ENCODE data around the gene PPP2R5A. TPM values are rescaled to one million over a fixed set of nuclear protein-coding genes. Genes with fewer than 3 reads are reported as not detected.
"Not testable (repeated sequence)": the region's sequence is repeated elsewhere in the genome, so short reads cannot be mapped to it uniquely, and the experiment has no call there.

The PPP2R5A gene
- total RNA-seq, 1 experiment from 2014 or later: 27.2 TPM

DNA sequence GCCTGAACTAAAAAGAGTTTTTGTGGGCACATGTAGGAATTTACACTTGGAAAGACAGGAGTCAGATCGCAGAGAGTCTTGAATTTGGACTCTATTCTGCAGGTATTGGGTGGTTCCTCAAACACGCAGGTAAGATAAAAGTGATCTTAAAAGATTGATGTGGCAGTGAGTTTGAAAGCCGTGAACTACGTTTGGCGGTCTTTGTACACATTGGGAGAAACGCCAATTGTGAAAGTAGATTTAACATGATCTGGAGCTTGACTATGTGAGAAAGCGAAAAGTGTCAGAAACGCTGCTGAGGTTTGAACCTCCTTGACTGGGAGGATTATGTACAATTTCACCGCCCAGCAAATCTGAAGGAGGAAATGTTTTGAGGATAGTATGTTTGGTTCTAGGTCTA lies 1.5 kb upstream of the PPP2R5A start:
- no peak for DNase-seq (ENCODE audit: low read depth in 1 of 2, low spot score in 2 of 2)
- Histone ChIP-seq H3K4me1 (replicated peaks) (peaks cover 19% of the 10 kb centered on the region), H3K4me3 (no peak overlapping the region), H3K9me3 (replicated peaks) (0 out of 2 replicates have a peak, but pooled peaks cover 2% of the 10 kb centered on the region), H3K36me3 (peaks cover 6% of the 10 kb centered on the region; the same call in 1 of the 2 replicates), H3K27me3 (replicated peaks) (no peaks in the 10 kb centered on the region), H3K27ac (no peak overlapping the region)

DNA sequence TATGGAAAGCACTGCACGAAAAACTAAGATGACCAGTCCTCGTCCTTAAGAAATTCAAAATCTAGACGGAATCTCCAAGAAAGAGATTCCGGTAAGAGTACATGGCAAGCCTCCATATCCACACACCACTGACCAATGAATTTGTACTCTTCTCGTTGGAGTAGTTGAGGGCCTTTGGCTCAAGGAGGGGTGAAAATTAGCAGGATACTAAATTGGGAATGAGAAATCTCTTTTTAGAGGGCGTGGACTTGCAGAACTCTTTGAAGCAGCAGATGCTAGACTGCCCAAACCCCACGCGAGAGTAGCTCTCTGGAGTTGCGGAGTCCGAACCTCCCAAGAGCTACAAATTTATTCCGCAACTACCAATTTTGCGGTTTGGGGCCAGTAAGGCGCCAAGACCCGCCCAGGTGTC lies 872 bp upstream of the PPP2R5A start:
- H3K27me3 ChIP-seq (replicated peaks): no peaks in the 10 kb centered on the region
- H3K27ac ChIP-seq: no peak overlapping the region; the same call in 1 of the 2 replicates
- peaks cover 6% of the 10 kb centered on the region; the same call in 1 of the 2 replicates for H3K36me3 ChIP-seq

DNA sequence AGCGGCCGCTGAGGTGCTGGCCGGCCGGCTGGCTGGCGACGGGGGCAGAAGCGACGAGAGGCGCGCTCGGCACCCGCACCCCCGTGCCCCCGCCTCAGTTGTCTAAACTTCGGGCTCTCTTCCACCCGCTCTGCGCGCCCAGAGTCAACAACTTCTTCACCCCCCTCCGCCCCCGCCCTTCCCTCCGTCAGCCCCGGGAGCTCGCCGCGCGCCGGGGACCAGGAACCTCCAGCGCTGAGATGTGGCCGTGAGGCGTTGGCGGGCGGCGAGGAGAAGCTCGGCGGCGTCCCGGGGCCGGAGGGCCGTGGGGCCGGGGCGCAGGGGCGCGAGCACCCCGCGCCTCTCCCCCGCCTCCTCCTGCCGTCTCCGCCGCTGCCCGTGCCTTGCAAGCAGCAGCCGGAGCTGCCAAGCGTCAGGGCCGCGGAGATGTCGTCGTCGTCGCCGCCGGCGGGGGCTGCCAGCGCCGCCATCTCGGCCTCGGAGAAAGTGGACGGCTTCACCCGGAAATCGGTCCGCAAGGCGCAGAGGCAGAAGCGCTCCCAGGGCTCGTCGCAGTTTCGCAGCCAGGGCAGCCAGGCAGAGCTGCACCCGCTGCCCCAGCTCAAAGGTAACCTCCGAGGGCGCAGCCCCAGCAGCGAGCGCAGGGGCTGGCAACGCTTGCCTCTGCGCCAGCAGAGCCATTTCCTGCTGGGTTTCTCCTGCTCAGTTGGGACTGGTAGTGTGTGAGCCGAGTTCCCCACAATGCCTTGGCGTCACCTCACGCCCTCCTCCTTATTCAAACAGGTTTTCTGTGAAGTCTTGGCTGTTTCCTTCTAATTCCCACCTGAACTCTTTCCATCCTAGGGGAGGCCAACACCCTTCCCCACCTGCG lies 710 bp downstream of the PPP2R5A start:
- no peaks in the 10 kb centered on the region for H3K27me3 ChIP-seq (replicated peaks)
- H3K27ac ChIP-seq: peak overlapping the region; percentile 76
- H3K4me1 ChIP-seq (replicated peaks): peaks cover 28% of the 10 kb centered on the region
- H3K36me3 ChIP-seq: peaks cover 6% of the 10 kb centered on the region; the same call in 1 of the 2 replicates
- DNase-seq (ENCODE audit: low read depth in 1 of 2, low spot score in 2 of 2): peak; percentile 61 to 72
- H3K9me3 ChIP-seq (replicated peaks): no peaks in the 10 kb centered on the region
- peak overlapping the region; percentile 93 for H3K4me3 ChIP-seq

More for the DNA sequence above, 872 bp upstream of the PPP2R5A start:
- H3K9me3 ChIP-seq (replicated peaks): 0 out of 2 replicates have a peak, but pooled peaks cover 2% of the 10 kb centered on the region
- DNase-seq (ENCODE audit: low read depth in 1 of 2, low spot score in 2 of 2): no peak
- peak overlapping the region; percentile 93 for H3K4me3 ChIP-seq
- H3K4me1 ChIP-seq (replicated peaks): peaks cover 19% of the 10 kb centered on the region

DNA sequence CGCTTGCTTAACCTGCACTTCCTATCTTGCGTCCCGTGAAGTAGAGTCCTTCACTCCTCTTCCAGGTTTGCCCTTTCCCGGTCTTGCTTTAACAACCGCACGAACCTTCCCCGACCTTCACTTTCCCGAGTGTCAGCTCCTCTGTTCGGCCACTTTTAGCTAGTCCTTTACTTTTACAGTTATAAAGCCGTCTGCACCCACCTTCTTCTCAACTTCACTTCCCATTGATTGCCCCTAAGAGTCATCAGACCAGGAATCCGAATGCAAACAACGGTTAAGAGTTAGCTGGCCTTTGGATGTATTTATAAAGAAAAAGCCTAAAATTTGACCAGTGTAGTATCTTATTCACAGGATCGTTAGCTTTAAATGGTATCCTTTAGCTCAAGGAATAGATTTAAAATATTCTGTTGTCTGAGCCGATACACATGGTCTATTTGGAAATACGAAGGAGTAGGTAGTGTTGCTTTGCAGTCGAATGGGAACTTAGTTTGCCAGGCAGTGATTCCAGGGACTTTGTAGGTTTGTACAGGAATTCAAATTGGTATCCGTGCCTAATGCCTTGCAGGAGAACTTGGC lies 1.4 kb downstream of the PPP2R5A start:
- Histone ChIP-seq H3K36me3 (peaks cover 6% of the 10 kb centered on the region; the same call in 1 of the 2 replicates), H3K4me1 (replicated peaks) (peaks cover 30% of the 10 kb centered on the region), H3K9me3 (replicated peaks) (no peaks in the 10 kb centered on the region), H3K27me3 (replicated peaks) (no peaks in the 10 kb centered on the region), H3K27ac (no peak overlapping the region; the same call in 1 of the 2 replicates), H3K4me3 (peak overlapping the region; percentile 93)
- DNase-seq (ENCODE audit: low read depth in 1 of 2, low spot score in 2 of 2): no peak

DNA sequence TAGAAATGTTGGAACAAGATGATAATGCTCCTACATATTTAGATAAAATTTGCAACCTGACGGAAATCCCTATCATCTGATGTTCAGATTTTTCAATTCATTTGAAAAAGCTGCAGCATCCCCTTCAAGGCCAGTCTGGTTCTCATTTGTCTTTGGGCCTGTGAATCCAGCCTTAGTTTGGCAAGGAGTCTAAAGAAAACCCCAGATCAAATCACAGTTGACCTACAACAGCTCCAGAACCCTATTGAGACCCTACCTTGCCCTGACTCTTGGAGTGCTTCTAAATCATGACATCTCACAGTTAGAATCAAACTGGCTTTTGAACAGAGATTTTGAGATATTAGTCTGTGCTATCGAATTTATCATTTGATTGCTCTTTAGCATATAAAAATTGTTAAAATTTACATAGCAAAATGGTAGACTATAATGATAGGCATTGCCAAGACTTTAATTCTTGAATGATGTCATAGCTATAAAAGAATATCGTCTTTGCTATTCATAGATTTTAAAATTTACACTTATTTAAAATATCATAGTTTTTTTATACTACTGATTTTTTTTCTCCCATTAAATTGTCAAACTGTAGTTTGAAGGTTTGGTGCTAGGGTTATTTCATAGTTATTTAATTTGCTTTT lies 2.2 kb downstream of the PPP2R5A start:
- Histone ChIP-seq H3K36me3 (peaks cover 6% of the 10 kb centered on the region; the same call in 1 of the 2 replicates), H3K4me3 (peak overlapping the region; percentile 93), H3K4me1 (replicated peaks) (peaks cover 30% of the 10 kb centered on the region), H3K27ac (no peak overlapping the region), H3K9me3 (replicated peaks) (no peaks in the 10 kb centered on the region), H3K27me3 (replicated peaks) (no peaks in the 10 kb centered on the region)
- DNase-seq (ENCODE audit: low read depth in 1 of 2, low spot score in 2 of 2): no peak

DNA sequence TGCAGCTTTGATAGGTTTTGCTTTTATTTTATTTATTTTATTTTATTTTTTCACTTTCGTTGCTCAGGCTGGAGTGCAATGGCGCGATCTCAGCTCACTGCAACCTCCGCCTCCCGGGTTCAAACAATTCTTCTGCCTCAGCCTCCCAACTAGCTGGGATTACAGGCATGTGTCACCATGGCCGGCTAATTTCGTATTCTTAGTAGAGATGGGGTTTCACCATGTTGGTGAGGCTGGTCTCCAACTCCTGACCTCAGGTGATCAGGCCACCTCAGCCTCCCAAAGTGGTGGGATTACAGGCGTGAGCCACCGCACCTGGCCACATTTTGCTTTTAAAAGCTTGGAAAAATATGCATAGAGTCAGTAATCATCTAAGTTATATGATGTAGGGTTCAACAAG lies 2.8 kb downstream of the PPP2R5A start:
- not testable (repeated sequence) for H3K27ac ChIP-seq; H3K27me3 ChIP-seq (replicated peaks); H3K36me3 ChIP-seq; DNase-seq (ENCODE audit: low read depth in 1 of 2, low spot score in 2 of 2); H3K4me3 ChIP-seq; H3K9me3 ChIP-seq (replicated peaks)
- H3K4me1 ChIP-seq (replicated peaks): peaks cover 30% of the 10 kb centered on the region

DNA sequence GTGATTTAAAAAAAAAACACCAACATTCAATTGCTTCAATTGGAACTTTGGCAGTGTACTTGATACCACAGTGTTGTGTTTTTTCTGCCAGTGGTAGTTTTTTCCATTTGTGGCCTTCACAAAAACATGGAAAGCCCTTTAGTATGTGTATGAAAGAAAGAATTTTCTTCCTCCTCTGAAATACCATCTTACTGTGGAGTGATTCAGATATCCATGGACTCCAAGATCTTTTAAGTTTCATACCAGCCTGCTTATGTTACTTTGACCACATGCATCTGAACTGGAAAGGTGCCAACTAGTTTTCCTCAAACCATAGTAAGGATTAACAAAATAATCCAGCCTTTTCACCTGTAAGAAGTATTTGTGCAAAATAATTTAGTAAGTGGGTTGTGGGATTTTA lies 3.4 kb downstream of the PPP2R5A start:
- DNase-seq (ENCODE audit: low read depth in 1 of 2, low spot score in 2 of 2): no peak
- H3K27me3 ChIP-seq (replicated peaks): no peaks in the 10 kb centered on the region
- H3K4me3 ChIP-seq: no peak overlapping the region
- H3K4me1 ChIP-seq (replicated peaks): peaks cover 30% of the 10 kb centered on the region
- H3K9me3 ChIP-seq (replicated peaks): no peaks in the 10 kb centered on the region
- H3K27ac ChIP-seq: no peak overlapping the region
- H3K36me3 ChIP-seq: peaks cover 6% of the 10 kb centered on the region; the same call in 1 of the 2 replicates

DNA sequence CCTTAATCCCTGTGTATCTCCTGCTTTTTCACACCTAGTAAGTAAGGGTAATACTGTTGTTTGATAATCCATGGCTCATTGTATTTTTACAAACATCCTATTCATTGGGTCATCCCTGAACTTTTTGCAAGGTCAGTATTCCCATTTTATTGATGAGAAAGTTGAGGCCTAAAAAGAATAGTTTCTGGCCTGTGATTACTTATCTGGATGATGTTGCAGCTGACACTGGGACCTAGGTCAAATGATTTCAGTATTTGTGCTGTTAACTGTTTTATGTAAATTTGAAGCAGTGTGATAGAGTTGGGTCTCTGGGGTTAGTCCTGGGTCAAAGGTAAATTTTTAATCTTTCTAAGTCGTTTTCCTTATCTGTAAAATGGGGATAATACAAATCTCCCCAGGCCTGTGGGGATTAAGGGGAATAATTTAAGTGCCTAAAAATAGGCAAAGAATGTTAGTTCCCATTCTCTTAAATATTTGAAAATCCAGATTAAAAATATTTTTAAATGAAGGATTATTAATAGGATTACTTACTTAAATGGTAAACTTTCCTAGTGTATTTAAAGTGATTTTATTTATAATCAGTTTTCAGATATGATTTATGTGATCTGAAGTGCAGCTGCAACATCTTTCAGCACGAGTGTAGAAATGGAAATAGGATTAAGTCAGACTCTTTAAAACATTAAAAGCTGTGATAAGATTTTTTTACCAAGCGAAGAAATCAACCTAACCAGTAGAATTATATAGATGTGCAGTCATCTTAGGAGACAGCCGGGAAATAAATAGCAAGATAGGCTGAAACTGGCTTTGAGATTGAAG lies 4.3 kb downstream of the PPP2R5A start:
- no peak overlapping the region for H3K27ac ChIP-seq
- H3K27me3 ChIP-seq (replicated peaks): no peaks in the 10 kb centered on the region
- H3K4me3 ChIP-seq: no peak overlapping the region
- no peak for DNase-seq (ENCODE audit: low read depth in 1 of 2, low spot score in 2 of 2)
- no peaks in the 10 kb centered on the region for H3K9me3 ChIP-seq (replicated peaks)
- peaks cover 24% of the 10 kb centered on the region for H3K4me1 ChIP-seq (replicated peaks)
- H3K36me3 ChIP-seq: peaks cover 6% of the 10 kb centered on the region; the same call in 1 of the 2 replicates

DNA sequence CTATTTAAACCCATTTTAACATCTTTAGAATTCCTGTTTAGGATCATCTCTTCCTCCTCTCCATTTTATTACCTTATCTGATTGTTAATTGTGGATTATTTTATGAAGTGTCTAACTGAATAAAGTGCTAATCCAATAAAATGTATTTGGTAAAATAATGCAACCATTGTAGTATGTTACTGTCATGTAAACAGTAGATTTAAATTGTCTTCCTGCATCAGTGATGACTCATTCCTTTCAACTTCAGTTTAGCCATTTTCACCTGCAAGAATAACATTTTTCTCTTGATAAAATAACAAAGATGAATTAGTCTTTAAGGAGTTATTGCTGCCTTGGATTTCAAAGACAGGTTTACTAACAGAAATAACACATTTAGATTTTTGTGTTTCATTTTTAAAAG lies 5.4 kb downstream of the PPP2R5A start:
- Histone ChIP-seq H3K27me3 (replicated peaks) (no peaks in the 10 kb centered on the region), H3K27ac (no peak overlapping the region), H3K4me1 (replicated peaks) (peaks cover 22% of the 10 kb centered on the region), H3K4me3 (no peak overlapping the region), H3K9me3 (replicated peaks) (no peaks in the 10 kb centered on the region), H3K36me3 (0 out of 2 replicates have a peak, but pooled peaks cover 4% of the 10 kb centered on the region)
- no peak for DNase-seq (ENCODE audit: low read depth in 1 of 2, low spot score in 2 of 2)

DNA sequence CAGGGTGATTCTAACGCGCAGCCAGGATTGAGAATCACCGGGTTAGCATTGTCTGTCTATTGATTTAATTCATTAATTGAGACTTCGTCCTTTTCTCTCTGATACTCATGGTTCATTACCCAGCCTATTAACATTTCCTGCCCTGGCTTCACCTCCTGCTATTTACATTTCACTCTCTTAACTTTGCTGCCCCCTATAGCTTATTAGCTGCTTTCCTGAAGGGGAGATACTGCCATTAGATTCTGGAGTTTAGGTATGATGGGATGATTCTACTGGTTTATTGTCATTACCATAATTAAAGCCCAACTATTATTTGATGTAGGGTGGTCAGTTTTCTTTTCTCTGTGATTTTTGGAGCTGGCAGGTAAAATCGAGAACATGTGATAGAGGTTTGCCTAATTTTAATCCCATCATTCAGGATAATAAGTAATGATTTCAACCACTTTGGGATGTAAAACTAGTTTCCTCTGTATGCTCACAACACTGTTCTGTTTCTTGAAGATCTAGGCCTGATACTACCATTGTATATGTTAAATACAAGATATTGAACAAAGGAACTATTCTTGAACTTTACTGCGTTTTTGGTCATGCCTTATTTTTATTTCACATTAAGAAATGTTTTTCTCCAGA lies 6.4 kb downstream of the PPP2R5A start:
- DNase-seq (ENCODE audit: low read depth in 1 of 2, low spot score in 2 of 2): peak in 1 of 2 experiments; percentile 33
- Histone ChIP-seq H3K36me3 (no peaks in the 10 kb centered on the region), H3K9me3 (replicated peaks) (no peaks in the 10 kb centered on the region)

DNA sequence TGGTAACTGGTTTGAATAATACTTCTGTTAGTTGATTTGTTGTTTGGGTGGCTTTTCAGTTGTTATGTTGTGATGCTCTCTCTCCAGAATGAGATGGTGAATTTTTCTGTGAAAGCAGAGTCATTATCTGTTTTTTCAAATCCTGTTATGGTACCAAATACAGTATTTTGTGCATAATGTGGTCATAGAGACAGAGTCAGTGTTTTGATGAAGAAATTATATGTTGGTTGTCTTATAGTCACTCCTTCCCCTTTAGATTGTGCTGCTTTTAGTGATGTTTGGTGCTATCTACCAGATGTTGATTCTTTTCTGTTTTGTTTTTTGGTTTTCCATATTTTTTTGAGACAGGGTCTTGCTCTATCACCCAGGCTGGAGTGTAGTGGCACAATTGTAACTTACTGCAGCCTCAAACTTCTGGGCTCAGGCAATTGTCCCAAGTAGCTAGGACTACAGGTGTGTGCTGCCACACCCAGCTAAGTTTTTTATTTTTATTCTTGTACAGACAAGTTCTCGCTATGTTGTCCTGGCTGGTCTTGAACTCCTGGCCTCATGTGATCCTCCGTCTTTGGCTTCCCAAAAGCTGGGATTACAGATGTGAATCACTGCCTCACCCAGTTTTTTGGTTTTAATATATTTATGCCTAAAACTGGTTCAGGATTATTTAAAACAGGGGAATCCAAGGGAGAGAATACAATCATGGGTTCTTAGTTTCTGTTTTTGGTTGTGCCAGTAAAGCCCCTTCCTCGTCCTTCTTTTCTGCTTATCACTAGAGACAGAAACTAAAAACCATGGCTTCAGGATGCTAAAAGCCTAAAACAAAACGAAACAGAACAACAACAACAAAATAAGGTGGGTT lies 7.3 kb downstream of the PPP2R5A start:
- Histone ChIP-seq H3K4me3 (no peak overlapping the region), H3K27ac (no peak overlapping the region), H3K4me1 (replicated peaks) (peaks cover 12% of the 10 kb centered on the region), H3K36me3 (no peaks in the 10 kb centered on the region), H3K9me3 (replicated peaks) (no peaks in the 10 kb centered on the region), H3K27me3 (replicated peaks) (no peaks in the 10 kb centered on the region)
- no peak for DNase-seq (ENCODE audit: low read depth in 1 of 2, low spot score in 2 of 2)

More for the DNA sequence above, 6.4 kb downstream of the PPP2R5A start:
- no peak overlapping the region for H3K27ac ChIP-seq
- H3K4me1 ChIP-seq (replicated peaks): peaks cover 20% of the 10 kb centered on the region
- H3K27me3 ChIP-seq (replicated peaks): no peaks in the 10 kb centered on the region
- H3K4me3 ChIP-seq: no peak overlapping the region

DNA sequence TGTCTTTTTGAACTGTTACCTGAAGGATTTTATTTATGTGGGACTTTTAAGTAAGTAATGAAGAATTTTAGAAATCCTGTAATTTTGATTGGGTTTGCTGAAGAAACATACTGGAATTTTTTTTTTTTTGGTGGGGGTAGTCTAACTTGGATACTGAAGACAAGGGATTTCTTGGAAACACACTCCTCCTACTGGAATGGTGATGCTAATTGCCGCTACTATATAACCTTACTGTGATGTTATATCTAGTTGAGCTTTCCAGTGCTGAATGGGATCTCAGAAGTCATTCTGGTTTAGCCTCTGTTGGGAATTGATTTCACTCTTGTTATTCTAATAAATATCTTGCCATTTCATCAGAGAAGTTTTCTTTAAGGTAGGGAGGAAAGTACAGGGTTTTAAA lies 8.4 kb downstream of the PPP2R5A start:
- Histone ChIP-seq H3K27ac (no peak overlapping the region), H3K9me3 (replicated peaks) (no peaks in the 10 kb centered on the region), H3K36me3 (no peaks in the 10 kb centered on the region), H3K27me3 (replicated peaks) (no peaks in the 10 kb centered on the region), H3K4me1 (replicated peaks) (peaks cover 11% of the 10 kb centered on the region), H3K4me3 (no peak overlapping the region)
- no peak for DNase-seq (ENCODE audit: low read depth in 1 of 2, low spot score in 2 of 2)

Data from SJSA1 (cell line).